Measurements from ENCODE around the gene MRPL37.
"Not testable (repeated sequence)": the region's sequence is repeated elsewhere in the genome, so short reads cannot be mapped to it uniquely, and the experiment has no call there.

The MRPL37 gene

GRCh38 chr1:54220004-54220811 is 20.2 kb downstream of the MRPL37 start:
- no peak for DNase-seq

- no peak for DNase-seq
These were observed 21.3 kb downstream of the MRPL37 start for GRCh38 chr1:54221113-54221834.

- no peak for DNase-seq
These were observed 22.0 kb downstream of the MRPL37 start for GRCh38 chr1:54221867-54222484.

- no peak for DNase-seq
These were observed 22.7 kb downstream of the MRPL37 start for GRCh38 chr1:54222711-54223110.

GRCh38 chr1:54223441-54224202 is 23.7 kb downstream of the MRPL37 start:
- no peak for DNase-seq

- no peak for DNase-seq
These were observed 24.3 kb downstream of the MRPL37 start for GRCh38 chr1:54224233-54224632.

- no peak for DNase-seq
These were observed 25.4 kb downstream of the MRPL37 start for GRCh38 chr1:54225378-54225777.

DNA sequence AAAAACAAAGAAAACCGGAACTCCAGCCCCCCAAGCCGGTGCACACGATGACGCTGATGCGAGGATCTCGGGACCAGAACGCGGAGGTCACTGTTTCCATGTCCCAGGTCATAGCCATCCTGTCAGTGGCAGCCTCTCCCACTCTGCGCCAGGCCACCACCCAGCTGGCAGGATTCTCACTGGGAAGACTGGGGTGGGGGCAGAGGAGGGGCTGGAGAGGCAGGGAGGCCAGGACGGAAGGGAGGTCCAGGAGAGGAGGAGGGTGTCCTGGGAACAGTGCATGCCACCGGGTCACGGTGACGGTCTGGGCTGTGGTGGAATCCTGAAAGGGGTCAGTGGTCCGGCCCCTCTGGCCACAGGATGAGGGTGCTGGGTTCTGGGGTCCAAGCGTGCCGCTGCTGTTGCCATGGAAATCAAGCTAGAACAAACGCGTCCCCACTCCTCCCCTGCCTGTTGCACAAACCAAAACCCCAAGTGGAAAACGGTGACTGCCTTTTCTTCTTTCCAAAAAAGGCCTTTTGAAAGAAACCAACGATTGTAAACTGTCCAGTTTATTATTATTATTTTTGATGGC is 26.1 kb downstream of the MRPL37 start:
- no peak for DNase-seq

- no peak for DNase-seq
These were observed 27.2 kb downstream of the MRPL37 start for GRCh38 chr1:54227091-54227602.

- no peak for DNase-seq
These were observed 27.9 kb downstream of the MRPL37 start for GRCh38 chr1:54227891-54228310.

GRCh38 chr1:54228638-54229079 is 28.7 kb downstream of the MRPL37 start:
- DNase-seq = no peak

GRCh38 chr1:54229281-54229891 is 29.4 kb downstream of the MRPL37 start:
- no peak for DNase-seq

DNA sequence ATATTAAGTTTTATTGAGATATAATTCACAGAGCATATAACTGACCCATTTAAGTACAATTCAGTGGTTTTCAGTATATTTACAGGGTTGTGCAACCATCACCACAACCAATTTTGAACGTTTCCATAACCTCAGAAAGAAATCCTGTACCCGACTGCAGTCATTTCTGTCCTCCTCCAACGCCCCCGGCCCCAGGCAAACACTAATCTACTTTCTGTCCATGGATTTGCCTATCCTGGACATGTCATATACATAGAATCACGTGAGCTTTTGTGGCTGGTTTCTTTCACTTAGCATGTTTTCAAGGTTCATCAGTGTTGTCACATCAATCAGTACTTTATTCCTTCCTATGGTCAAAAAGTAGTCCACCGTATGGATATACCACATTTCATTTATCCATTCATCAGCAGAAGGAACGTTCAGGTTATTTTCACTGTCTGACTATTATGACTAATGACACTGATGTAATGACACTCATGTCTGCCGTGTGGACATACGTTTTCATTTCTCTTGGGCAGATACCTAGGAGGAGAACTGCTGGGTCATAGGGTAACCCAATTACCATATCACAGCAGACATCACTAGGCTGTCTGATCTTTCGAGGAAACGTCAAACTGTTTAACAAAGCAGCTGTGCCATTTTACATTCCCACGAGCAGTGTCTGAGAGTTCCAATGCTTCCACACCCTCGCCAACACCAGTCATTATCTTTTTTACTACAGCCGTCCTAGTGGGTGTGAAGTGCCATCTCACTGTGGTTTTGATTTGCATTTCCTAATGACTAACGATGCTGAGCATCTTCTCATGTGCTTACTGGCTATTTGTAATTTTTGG is 30.8 kb downstream of the MRPL37 start:
- DNase-seq = no peak

DNA sequence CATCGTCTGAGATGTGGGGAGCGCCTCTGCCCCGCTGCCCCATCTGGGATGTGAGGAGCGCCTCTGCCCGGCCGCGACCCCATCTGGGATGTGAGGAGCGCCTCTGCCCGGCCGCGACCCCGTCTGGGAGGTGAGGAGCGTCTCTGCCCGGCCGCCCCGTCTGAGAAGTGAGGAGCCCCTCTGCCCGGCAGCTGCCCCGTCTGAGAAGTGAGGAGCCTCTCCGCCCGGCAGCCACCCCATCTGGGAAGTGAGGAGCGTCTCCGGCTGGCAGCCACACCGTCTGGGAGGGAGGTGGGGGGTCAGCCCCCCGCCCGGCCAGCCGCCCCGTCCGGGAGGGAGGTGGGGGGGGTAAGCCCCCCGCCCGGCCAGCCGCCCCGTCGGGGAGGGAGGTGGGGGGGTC is 33.2 kb downstream of the MRPL37 start:
- not testable (repeated sequence) for DNase-seq

DNA sequence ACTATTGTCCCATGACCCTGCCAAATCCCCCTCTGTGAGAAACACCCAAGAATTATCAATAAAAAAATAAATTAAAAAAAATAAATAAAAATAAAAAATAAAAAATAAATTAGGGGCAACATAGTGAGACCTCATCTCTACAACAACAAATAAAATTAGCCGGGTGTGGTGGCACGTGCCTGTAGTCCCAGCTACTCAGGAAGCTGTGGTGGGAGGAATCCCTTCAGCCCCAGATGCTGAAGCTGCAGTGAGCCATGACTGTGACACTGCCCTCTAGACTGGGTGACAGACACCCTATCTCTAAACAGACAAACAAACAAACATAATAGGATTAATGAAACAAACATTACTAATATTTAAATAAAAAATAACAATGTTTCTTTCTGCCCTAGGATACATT is 34.3 kb downstream of the MRPL37 start:
- no peak for DNase-seq

GRCh38 chr1:54237586-54237985 is 37.6 kb downstream of the MRPL37 start:
- DNase-seq = no peak

- DNase-seq = no peak
These were observed 38.5 kb downstream of the MRPL37 start for GRCh38 chr1:54238353-54239034.

DNA sequence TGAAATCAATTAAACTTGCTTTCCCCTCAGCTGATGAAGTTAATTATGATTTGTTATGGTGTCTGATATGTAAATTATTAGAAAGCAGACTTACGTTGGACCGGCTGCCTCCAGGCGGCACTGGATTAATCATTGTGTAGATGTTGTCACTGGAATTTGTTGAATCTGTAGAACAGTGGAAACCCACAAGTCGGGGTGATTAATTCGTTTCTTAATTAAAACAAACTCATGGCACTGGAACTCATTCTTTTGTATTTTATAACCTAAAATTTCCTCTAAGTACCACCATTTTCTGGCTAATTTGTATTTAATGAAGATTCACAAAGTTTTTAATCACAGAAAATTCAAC is 39.0 kb downstream of the MRPL37 start:
- DNase-seq = no peak

GRCh38 chr1:54239631-54240031 is 39.7 kb downstream of the MRPL37 start:
- no peak for DNase-seq

GRCh38 chr1:54240741-54241335 is 40.9 kb downstream of the MRPL37 start:
- no peak for DNase-seq

All from stimulated activated CD4-positive, alpha-beta T cell treated with anti-CD3 and anti-CD28 coated beads, Interleukin-12 subunit alpha, Interleukin-12 subunit beta, amount 100 ng/mL, for 4 hours (primary cell).